Superior temporal gyrus (tissue), 1 donor: ENCODE data around the gene EIF1AX.
A peak's percentile ranks its signal among the peaks of the same experiment; 100 is the strongest.
"Not testable (repeated sequence)": the region's sequence is repeated elsewhere in the genome, so short reads cannot be mapped to it uniquely, and the experiment has no call there.

Experiments used
- DNase-seq: peaks from one replicate; pipeline ENCODE4 v3.0.0-alpha.2; 2016; ENCODE audit errors: extremely low spot score

The EIF1AX gene

DNA sequence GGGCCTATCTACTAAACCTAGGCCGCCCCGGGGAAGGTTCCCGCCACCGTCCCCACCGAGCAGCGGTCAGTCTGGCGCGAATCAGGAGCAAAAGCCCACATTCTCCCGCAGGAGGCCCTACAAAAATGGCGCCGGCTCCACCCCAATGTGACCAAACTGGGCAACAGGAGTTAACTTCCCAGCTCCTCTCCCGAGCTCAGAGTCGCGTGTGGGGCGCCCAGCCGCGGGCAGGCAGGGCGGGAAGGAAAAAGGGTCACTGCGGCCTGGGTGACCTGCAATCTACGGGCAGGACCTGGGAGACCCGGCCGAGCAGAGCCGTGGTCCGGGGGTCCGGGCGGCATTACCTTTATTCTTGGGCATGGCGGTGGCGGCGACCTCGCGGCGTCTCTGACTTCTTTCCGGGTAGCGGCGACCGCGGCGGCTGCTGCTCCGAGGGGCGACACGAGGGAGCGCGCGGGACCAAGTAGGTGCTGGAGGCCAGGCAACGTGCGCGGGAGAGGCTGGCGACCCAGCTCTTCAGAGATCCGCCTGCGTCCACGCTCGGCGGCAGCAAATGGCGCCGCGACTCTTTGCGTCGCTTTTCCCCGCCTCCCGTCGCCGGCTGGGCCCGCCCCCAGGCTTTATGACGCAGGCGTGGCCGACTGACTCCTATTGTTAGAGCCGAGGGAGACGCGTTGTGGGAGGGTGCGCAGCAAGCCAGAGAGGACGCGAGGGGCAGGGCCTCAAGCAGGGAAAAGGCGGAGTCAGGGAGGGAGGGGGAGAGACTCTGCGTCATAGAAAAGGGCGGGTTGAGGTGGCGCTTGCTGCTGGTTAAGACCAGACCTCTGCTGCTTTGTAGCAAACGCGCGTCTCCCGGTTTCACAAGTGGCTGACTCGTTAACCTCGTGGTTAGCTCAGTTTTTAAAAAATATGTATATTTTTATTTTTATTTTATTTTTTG lies at the start of gene EIF1AX:
TSS of gene EIF1AX (minus strand) at position 558 of the 940 bp plus-strand sequence. CDS start at position 360, 198 bp downstream.
- DNase-seq = peak; percentile 92

- DNase-seq = no peak
These were observed 47.5 kb upstream of the EIF1AX start for GRCh38 chrX:20189171-20189570.

GRCh38 chrX:20181598-20182329 lies 40.1 kb upstream of the EIF1AX start:
- DNase-seq = no peak

DNA sequence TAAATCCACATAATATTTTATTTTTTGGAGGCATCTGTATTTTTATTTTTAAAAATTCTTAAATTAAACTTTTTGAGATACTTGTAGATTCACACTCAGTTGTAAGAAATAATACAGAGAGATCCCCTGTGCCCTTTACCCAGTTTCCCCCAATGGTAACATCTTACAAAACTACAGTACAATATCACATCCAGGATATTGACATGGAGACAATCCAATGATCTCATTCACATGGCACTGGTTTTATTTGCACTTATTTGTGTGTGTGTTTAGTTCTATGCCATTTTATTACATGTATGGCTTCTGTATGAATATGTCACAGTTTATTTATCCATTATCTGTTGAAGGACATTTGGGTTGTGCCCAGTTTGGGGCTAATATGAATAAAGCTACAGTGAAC lies 35.5 kb upstream of the EIF1AX start:
- no peak for DNase-seq

DNA sequence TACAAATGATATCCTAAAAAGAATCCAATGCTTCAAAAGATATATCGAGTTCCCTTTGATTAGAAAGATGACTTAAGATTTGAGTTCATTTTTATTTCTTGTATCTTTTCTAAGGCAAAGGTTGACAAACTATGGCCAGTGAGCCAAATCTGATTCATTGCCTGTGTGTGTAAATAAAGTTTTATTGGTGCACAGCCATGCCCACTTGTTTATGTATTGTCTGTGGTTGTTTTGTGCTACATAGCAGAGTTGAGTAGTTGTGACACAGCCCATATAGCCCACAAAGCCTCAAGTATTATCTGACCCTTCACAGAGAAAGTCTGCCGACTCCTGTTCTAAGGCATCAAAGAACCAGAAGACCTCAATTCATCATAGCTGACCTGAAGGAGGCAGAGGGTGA lies 32.2 kb upstream of the EIF1AX start:
- no peak for DNase-seq

DNA sequence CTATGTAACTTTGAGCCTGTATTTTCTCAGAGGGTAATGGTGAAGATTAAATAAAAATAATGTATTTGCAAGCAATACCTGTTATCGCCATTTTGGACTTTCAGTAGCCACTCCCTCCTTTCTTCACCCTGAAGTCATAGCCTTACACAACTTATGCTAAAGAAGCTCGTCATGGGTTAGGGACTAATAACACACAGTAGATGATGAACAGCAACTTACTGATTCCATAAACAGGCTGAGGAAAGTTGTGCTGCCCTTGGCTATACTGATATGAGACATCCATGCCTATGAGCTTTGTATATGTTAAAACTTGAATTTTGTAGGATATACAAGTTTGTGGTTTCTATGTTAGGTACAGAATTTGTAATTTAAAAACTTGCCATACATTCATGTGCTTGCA lies 31.7 kb upstream of the EIF1AX start:
- no peak for DNase-seq

- DNase-seq = no peak
These were observed 30.2 kb upstream of the EIF1AX start for GRCh38 chrX:20171887-20172286.

DNA sequence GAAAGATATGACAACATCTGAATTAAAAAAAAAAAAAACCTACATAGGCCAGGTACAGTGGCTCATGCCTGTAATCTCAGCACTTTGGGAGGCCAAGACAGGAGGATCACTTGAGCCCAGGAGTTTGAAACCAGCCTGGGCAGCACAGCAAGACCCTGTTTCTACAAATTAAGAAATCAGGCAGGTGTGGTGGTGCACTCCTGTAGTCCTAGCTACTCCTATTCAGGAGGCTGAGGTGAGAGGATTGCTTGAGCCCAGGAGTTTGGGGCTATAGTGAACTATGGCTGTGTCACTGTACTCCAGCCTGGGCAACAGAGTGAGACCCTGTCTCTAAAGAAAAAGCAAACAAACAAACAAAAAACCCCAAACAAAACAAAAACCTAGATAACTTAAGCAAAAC lies 20.9 kb upstream of the EIF1AX start:
- DNase-seq = not testable (repeated sequence)

- peak; percentile 23 for DNase-seq
These were observed 18.3 kb upstream of the EIF1AX start for GRCh38 chrX:20159797-20160385.

DNA sequence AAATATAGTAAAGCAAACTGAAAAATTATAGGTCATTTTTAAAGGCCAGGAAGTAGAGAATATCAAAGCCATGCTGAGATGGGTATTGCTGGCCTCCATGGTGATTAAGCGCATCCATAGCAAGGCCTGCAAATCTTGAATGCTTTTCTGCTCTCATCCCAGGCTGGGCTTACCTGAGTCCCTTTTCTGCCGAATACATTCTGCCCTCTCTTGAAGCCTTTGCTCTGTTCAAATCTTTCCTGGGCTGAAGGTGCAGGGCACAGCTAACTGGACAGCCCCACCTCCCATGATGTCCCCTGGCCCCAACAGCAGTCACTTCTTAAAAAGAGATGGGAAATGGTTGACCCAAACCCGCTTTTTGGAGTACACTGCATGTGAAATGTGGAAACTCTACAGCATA lies 10.1 kb upstream of the EIF1AX start:
- DNase-seq = no peak

- no peak for DNase-seq
These were observed 7.7 kb upstream of the EIF1AX start for GRCh38 chrX:20149326-20149725.

GRCh38 chrX:20147561-20147960 lies 5.9 kb upstream of the EIF1AX start:
- DNase-seq = no peak

DNA sequence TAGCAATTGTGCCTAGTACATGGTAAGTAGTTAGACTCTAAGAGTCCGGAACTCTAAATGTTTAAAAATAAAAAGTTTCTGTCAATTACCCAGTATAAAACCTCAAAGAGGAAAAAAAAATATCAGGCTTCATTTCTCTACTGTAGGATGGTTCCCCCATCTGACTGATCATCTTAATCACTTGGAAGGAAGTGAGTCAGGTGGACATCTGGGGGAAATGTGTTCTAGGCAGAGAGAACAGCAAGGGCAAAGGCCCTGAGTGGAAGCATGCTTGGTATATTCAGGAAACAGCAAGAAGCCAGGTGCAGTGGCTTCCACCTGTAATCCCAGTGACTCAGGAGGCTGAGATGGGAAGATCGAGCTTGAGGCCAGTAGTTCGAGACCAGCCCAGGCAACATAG lies 2.9 kb upstream of the EIF1AX start:
- DNase-seq = no peak

DNA sequence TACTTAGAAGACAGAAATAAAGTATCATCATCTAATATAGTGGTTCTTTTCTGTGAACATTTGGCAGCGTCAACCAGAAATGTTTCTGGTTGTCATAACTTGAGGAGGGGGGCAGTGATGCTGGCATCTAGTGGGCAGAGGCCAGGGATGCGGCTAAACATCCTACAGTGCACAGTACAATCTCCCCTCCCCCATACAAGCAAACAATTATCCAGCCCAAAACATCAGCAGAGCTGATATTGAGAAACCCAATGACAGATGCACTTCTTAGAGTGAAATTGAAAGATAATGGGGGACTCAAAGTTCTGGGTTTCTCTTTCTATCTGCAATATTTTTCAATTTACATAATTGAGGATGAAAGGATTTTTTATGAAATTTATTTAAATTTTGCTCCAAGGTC lies 1.9 kb upstream of the EIF1AX start:
- no peak for DNase-seq

DNA sequence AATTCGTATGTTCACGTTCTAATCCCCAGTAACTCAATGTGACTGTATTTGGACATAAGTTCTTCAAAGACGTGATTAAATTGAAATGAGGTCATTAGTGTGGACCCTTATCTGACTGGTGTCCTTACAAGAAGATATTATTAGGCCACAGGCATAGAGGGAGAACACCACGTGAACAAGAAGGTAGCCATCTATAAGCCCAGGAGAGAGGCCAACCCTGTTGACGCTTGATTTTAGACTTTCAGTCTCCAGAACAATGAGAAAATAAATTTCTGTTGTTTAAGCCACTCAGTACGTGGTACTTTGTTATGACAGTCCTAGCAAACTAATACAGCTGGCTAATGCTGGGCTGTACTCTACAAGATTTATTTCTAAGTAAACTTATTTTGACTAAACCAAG lies 1.5 kb upstream of the EIF1AX start:
- no peak for DNase-seq

DNA sequence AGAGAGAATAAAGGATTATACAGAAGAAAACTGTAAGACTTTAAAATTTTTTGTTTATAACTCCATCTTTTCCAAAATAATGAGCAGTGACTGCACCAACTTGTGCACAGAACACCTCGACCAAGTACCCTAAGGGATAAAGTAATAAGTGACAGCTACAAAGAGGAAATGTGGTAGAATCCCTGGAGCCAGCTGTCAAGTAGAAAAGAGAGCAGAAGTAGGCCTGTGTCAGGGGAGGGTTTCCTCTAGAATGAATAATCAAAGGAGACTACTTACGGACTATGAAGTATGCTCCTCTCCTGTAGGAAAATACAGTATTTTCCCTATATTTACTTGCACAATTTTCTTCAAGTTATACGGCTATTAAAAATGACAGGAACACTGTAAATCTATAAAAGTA lies 1.2 kb downstream of the EIF1AX start:
- DNase-seq = no peak

- no peak for DNase-seq
These were observed 1.7 kb downstream of the EIF1AX start for GRCh38 chrX:20139966-20140365.

DNA sequence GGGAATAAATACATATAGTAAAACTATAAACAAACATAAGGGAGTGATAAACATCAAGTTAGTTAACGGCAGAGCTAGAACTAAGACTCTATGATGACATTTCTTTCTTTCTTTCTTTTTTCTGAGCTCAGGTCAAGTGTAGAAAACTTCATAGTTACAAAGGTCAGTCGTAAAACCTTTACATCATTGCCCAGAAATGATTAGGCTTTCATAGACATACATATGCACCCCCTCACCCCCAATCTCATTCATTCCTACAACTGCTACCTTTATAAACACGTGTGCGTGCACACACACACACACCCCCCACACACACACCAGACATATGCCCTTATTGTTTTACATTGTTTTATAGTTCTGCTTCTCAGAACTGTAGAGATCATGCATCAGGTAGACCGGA lies 5.7 kb downstream of the EIF1AX start:
- DNase-seq = no peak

DNA sequence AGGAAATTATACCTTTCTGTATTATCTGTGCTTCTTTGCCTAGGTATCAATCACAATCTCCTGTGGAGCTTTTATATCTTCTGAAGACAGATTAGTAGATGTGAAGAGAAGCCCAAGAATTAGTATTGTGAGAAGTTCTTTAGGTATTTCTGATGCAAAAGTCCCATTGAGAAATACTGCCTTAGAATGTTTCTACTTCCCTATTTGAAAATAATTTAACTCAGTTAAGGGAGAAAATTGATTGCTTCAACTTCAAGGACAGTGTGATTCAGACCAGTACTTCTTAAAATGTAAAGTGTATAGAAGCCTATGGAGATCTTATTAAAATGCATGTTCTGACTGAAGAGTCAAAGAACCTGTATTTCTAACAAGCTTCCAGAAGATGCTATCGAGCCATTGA lies 9.0 kb downstream of the EIF1AX start:
- DNase-seq = no peak

- no peak for DNase-seq
These were observed 11.3 kb downstream of the EIF1AX start for GRCh38 chrX:20130357-20130756.

DNA sequence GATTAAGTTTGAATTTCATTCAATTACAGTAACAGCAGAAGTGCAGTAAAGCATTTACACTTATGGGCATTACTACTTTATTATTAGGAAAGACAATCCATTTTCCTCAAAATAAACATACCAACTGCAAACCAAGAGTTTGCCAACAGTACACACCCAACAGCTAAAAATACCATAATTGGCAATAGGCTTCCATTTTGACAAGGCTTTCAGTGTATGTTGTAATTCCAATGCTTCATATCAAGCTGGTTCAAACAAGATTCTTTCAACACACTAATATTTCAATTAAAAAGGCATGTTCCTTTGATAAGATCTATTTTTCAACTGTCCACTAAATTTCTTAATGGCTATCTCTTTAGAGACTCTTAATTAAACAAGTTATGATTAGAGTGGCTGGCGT lies 12.1 kb downstream of the EIF1AX start:
- no peak for DNase-seq

DNA sequence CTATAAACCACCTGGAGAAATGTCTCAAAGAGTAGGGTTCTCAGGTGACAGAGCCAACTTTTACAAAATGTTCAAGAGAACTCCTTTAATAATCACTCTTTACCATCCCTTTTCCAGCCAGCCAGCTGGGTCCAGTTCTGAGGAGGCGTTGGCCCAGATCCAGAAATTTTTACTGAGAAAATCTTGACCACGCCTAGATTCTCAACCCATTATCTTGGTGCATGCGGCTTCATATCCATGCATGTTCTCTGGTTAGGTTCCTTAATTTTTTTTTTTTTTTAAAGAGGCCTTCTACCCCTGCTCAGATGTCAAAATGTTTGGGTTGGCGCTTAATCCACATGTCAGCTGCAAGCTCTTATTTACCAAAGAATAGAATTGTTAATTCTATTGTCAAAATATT lies 13.0 kb downstream of the EIF1AX start:
- DNase-seq = no peak

DNA sequence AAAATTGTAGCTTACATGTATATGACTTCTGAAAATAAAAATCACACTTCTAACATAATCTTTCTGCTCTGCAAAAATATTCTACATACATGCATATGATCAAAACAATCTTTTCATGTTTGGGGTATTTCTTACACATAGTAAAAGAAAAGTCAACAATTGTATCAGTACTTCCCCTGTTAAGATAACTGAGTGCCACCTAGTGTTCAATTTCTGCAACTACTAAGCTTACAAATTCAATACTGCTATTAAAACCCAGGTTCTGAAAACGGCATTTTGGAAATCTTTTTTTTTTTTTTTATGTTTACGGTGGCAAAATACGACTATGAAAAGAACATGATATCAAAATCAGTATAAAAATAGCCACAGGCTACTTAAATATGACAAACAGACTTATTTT lies 14.2 kb downstream of the EIF1AX start:
- DNase-seq = not testable (repeated sequence)
